Measurements from ENCODE around the gene BSN. TPM values are rescaled to one million over a fixed set of nuclear protein-coding genes. Genes with fewer than 3 reads are reported as not detected.
"Not testable (repeated sequence)": the region's sequence is repeated elsewhere in the genome, so short reads cannot be mapped to it uniquely, and the experiment has no call there.

Gene BSN
- total RNA-seq, 1 experiment from 2014 or later, result 0.14 TPM

- Histone ChIP-seq H3K4me3 (no peak overlapping the region), H3K9me3 (replicated peaks) (no peaks in the 10 kb centered on the region), H3K4me1 (no peaks in the 10 kb centered on the region), H3K27ac (no peak overlapping the region), H3K36me3 (no peaks in the 10 kb centered on the region), H3K27me3 (peaks cover 4% of the 10 kb centered on the region; the same call in 1 of the 2 replicates)
- DNase-seq, result no peak
Observed at GRCh38 chr3:49556500-49557275, 2.4 kb downstream of the BSN start.

GRCh38 chr3:49563040-49563578 lies 8.8 kb downstream of the BSN start:
- Histone ChIP-seq H3K27me3 (no peaks in the 10 kb centered on the region), H3K4me1 (no peaks in the 10 kb centered on the region), H3K36me3 (no peaks in the 10 kb centered on the region), H3K27ac (no peak overlapping the region), H3K4me3 (no peak overlapping the region), H3K9me3 (replicated peaks) (no peaks in the 10 kb centered on the region)
- DNase-seq, result no peak

GRCh38 chr3:49563766-49564165 lies 9.5 kb downstream of the BSN start:
- no peak overlapping the region for H3K4me3 ChIP-seq
- no peaks in the 10 kb centered on the region for H3K9me3 ChIP-seq (replicated peaks)
- DNase-seq, result no peak
- no peaks in the 10 kb centered on the region for H3K27me3 ChIP-seq
- H3K4me1 ChIP-seq, result no peaks in the 10 kb centered on the region
- no peaks in the 10 kb centered on the region for H3K36me3 ChIP-seq
- no peak overlapping the region for H3K27ac ChIP-seq

GRCh38 chr3:49566312-49566711 lies 12.0 kb downstream of the BSN start:
- Histone ChIP-seq H3K4me3 (no peak overlapping the region), H3K36me3 (no peaks in the 10 kb centered on the region), H3K4me1 (no peaks in the 10 kb centered on the region), H3K27me3 (no peaks in the 10 kb centered on the region), H3K27ac (no peak overlapping the region), H3K9me3 (replicated peaks) (no peaks in the 10 kb centered on the region)
- DNase-seq, result no peak

- Histone ChIP-seq H3K36me3 (no peaks in the 10 kb centered on the region), H3K27ac (no peak overlapping the region), H3K4me1 (no peaks in the 10 kb centered on the region), H3K4me3 (no peak overlapping the region), H3K27me3 (no peaks in the 10 kb centered on the region), H3K9me3 (replicated peaks) (no peaks in the 10 kb centered on the region)
- DNase-seq, result no peak
Observed at GRCh38 chr3:49567406-49567805, 13.1 kb downstream of the BSN start.

GRCh38 chr3:49568965-49569364 lies 14.7 kb downstream of the BSN start:
- H3K27me3 ChIP-seq, result no peaks in the 10 kb centered on the region
- H3K36me3 ChIP-seq, result no peaks in the 10 kb centered on the region
- no peaks in the 10 kb centered on the region for H3K9me3 ChIP-seq (replicated peaks)
- no peak overlapping the region for H3K4me3 ChIP-seq
- DNase-seq, result no peak
- no peaks in the 10 kb centered on the region for H3K4me1 ChIP-seq
- no peak overlapping the region for H3K27ac ChIP-seq

GRCh38 chr3:49570028-49570654 lies 15.9 kb downstream of the BSN start:
- Histone ChIP-seq H3K9me3 (replicated peaks) (no peaks in the 10 kb centered on the region), H3K27me3 (no peaks in the 10 kb centered on the region), H3K36me3 (no peaks in the 10 kb centered on the region), H3K4me1 (no peaks in the 10 kb centered on the region), H3K27ac (no peak overlapping the region), H3K4me3 (no peak overlapping the region)
- no peak for DNase-seq

- Histone ChIP-seq H3K36me3 (no peaks in the 10 kb centered on the region), H3K27ac (no peak overlapping the region), H3K4me1 (no peaks in the 10 kb centered on the region), H3K27me3 (no peaks in the 10 kb centered on the region), H3K9me3 (replicated peaks) (no peaks in the 10 kb centered on the region), H3K4me3 (no peak overlapping the region)
- no peak for DNase-seq
Observed at GRCh38 chr3:49582177-49582576, 27.9 kb downstream of the BSN start.

- not testable (repeated sequence) for H3K27me3 ChIP-seq; DNase-seq; H3K36me3 ChIP-seq; H3K4me1 ChIP-seq; H3K9me3 ChIP-seq (replicated peaks); H3K4me3 ChIP-seq; H3K27ac ChIP-seq
Observed at GRCh38 chr3:49585261-49585755, 31.0 kb downstream of the BSN start.

GRCh38 chr3:49591615-49592014 lies 37.3 kb downstream of the BSN start:
- Histone ChIP-seq H3K36me3 (no peaks in the 10 kb centered on the region), H3K27ac (no peak overlapping the region), H3K4me1 (no peaks in the 10 kb centered on the region), H3K4me3 (no peak overlapping the region), H3K9me3 (replicated peaks) (no peaks in the 10 kb centered on the region), H3K27me3 (0 out of 2 replicates have a peak, but pooled peaks cover 2% of the 10 kb centered on the region)
- no peak for DNase-seq

- no peaks in the 10 kb centered on the region for H3K36me3 ChIP-seq
- DNase-seq, result no peak
- 0 out of 2 replicates have a peak, but pooled peaks cover 2% of the 10 kb centered on the region for H3K27me3 ChIP-seq
- no peak overlapping the region for H3K27ac ChIP-seq
- H3K4me1 ChIP-seq, result no peaks in the 10 kb centered on the region
- H3K9me3 ChIP-seq (replicated peaks), result no peaks in the 10 kb centered on the region
- H3K4me3 ChIP-seq, result no peak overlapping the region
Observed at GRCh38 chr3:49593041-49593440, 38.8 kb downstream of the BSN start.

GRCh38 chr3:49600781-49601180 lies 46.5 kb downstream of the BSN start:
- H3K4me1 ChIP-seq, result no peaks in the 10 kb centered on the region
- no peaks in the 10 kb centered on the region for H3K36me3 ChIP-seq
- H3K27me3 ChIP-seq, result no peaks in the 10 kb centered on the region
- no peaks in the 10 kb centered on the region for H3K9me3 ChIP-seq (replicated peaks)
- no peak for DNase-seq
- H3K27ac ChIP-seq, result no peak overlapping the region
- H3K4me3 ChIP-seq, result no peak overlapping the region

GRCh38 chr3:49601358-49602048 lies 47.2 kb downstream of the BSN start:
- no peak for DNase-seq
- H3K27me3 ChIP-seq, result no peaks in the 10 kb centered on the region

GRCh38 chr3:49602049-49602554 lies 47.8 kb downstream of the BSN start:
- no peak for DNase-seq
- H3K36me3 ChIP-seq, result no peaks in the 10 kb centered on the region
- H3K4me3 ChIP-seq, result no peak overlapping the region
- H3K4me1 ChIP-seq, result no peaks in the 10 kb centered on the region
- no peaks in the 10 kb centered on the region for H3K27me3 ChIP-seq
- H3K27ac ChIP-seq, result no peak overlapping the region
- H3K9me3 ChIP-seq (replicated peaks), result no peaks in the 10 kb centered on the region

More at GRCh38 chr3:49601358-49602048, 47.2 kb downstream of the BSN start:
- no peaks in the 10 kb centered on the region for H3K4me1 ChIP-seq
- H3K9me3 ChIP-seq (replicated peaks), result no peaks in the 10 kb centered on the region
- no peaks in the 10 kb centered on the region for H3K36me3 ChIP-seq
- no peak overlapping the region for H3K27ac ChIP-seq
- no peak overlapping the region for H3K4me3 ChIP-seq

All from SJCRH30 (cell line).